Psoas muscle (tissue), 8 donors: ENCODE results near the gene OLA1. TPM values are rescaled to one million over a fixed set of nuclear protein-coding genes. Genes with fewer than 3 reads are reported as not detected.
A peak's percentile ranks its signal among the peaks of the same experiment; 100 is the strongest.

ENCODE experiments used
- ATAC-seq, 4 donors: fragments of 200-7000 bp; cut with Tn5 transposase; one replicate each; pipeline ENCODE4 v1.9.1; 2020; ENCODE audit warnings: moderate library complexity in 3 of 4, mild to moderate bottlenecking in 2 of 4
- DNase-seq, 2 donors: peaks; one replicate each; pipeline ENCODE4 v3.0.0-alpha.2; 2020
- H3K27ac ChIP-seq: fragments of 200-600 bp; one replicate; pipeline ENCODE4 v1.8.0; 2022
- H3K27me3 ChIP-seq, 3 donors: fragments of 200-600 bp in 1 of 3; one replicate each; pipeline versions ENCODE4 v1.6.1 to v1.8.0; 2013 to 2022; ENCODE audit warnings: low read length in 2 of 3, mild to moderate bottlenecking in 2 of 3, moderate library complexity in 1 of 3; ENCODE audit not compliant: insufficient read depth in 3 of 3
- H3K36me3 ChIP-seq, 2 donors: fragments of 200-600 bp in 1 of 2; one replicate each; pipeline versions ENCODE4 v1.6.1 to v1.8.0; 2013 to 2022; ENCODE audit warnings: low read depth in 1 of 2, mild to moderate bottlenecking in 1 of 2, moderate library complexity in 1 of 2; ENCODE audit not compliant: insufficient read depth in 1 of 2
- H3K4me1 ChIP-seq: fragments of 200-600 bp; one replicate; pipeline ENCODE4 v1.8.0; 2022
- H3K4me3 ChIP-seq: fragments of 200-600 bp; one replicate; pipeline ENCODE4 v1.8.0; 2022; ENCODE audit warnings: mild to moderate bottlenecking
- H3K9me3 ChIP-seq: fragments of 200-600 bp; one replicate; pipeline ENCODE4 v1.8.0; 2022
- WGBS, 3 donors: extraction: QIAGEN DNeasy Blood & Tissue Kit; methylation state at CpG; one replicate each; pipeline versions ENCODE4 v1.1.6 to v1.1.7; 2013; 5-methylcytosine and 5-hydroxymethylcytosine counted together
- intact Hi-C, 2 donors: fragments of 100-400 bp; cut with DNase I; formaldehyde crosslinking; loops; one replicate each; pipeline versions ENCODE4 v1.11.0 to v1.14.2; 2022
- polyA plus RNA-seq, 3 donors: library from polyadenylated mRNA; stranded (reverse); fragments of 200-250 nt; gene quantifications; one replicate each; pipeline ENCODE4 v1.2.3, GENCODE V29; 2013
- total RNA-seq, 4 donors: library from RNA; stranded (reverse); fragmentation: NEBNext Ultra II Directional in 2 of 4; extraction: Animal tissue kit (Norgen Biotek cat#: 25700) in 2 of 4; gene quantifications; one replicate each; pipeline versions ENCODE4 v1.2.1 to v1.2.4, GENCODE V29; 2021 to 2023
- TF ChIP-seq, protein P1 (sequence below): fragments of 200-600 bp; IDR thresholded peaks from one replicate; pipeline ENCODE4 v1.8.0; 2022; ENCODE audit warnings: antibody characterized with exemption
- donor health status: healthy with polysubstance abuse.
- donor health status: DM: no; HTN: no; CAD: no; lungs with moderate emphysema.
- donor health status: Bipolar disorder and iron deficiency.
- donor health status: healthy.
- donor health status: DM: yes; HTN: yes; CAD: no.
- donor health status: DM: no; HTN: no; CAD: no.
- donor health status: DM: no; HTN: no; CAD: no.
- donor health status: DM: yes; HTN: yes; CAD: no.

The OLA1 gene
- total and polyA plus RNA-seq, 7 donors, result 86.8 to 125 (median 112) TPM

- Histone ChIP-seq H3K27me3 (no peaks in the 10 kb centered on the region), H3K36me3 (no peaks in the 10 kb centered on the region), H3K27ac (no peak overlapping the region), H3K4me1 (no peaks in the 10 kb centered on the region), H3K9me3 (no peaks in the 10 kb centered on the region), H3K4me3 (no peak overlapping the region)
- 62 to 94% (median 93%) methylated on average over 4 of the region's 4 CpGs for WGBS, 3 donors
- ATAC-seq (no peak), DNase-seq (no peak)
- intact Hi-C loops, result no loop called here
- TF ChIP-seq, protein P1, sequence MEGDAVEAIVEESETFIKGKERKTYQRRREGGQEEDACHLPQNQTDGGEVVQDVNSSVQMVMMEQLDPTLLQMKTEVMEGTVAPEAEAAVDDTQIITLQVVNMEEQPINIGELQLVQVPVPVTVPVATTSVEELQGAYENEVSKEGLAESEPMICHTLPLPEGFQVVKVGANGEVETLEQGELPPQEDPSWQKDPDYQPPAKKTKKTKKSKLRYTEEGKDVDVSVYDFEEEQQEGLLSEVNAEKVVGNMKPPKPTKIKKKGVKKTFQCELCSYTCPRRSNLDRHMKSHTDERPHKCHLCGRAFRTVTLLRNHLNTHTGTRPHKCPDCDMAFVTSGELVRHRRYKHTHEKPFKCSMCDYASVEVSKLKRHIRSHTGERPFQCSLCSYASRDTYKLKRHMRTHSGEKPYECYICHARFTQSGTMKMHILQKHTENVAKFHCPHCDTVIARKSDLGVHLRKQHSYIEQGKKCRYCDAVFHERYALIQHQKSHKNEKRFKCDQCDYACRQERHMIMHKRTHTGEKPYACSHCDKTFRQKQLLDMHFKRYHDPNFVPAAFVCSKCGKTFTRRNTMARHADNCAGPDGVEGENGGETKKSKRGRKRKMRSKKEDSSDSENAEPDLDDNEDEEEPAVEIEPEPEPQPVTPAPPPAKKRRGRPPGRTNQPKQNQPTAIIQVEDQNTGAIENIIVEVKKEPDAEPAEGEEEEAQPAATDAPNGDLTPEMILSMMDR, result no peak
Measured at GRCh38 chr2:174208026-174208425, 40.3 kb downstream of the OLA1 start.

- Histone ChIP-seq H3K4me1 (no peaks in the 10 kb centered on the region), H3K9me3 (no peaks in the 10 kb centered on the region), H3K27me3 (no peaks in the 10 kb centered on the region), H3K36me3 (no peaks in the 10 kb centered on the region), H3K27ac (no peak overlapping the region), H3K4me3 (no peak overlapping the region)
- intact Hi-C loops, result no loop called here
- 94 to 100% (median 96%) methylated on average over 2 of the region's 2 CpGs for WGBS, 3 donors
- DNase-seq, result no peak
- no peak for ATAC-seq
- TF ChIP-seq, protein P1, result no peak
Measured at GRCh38 chr2:174205562-174205961, 42.8 kb downstream of the OLA1 start.

DNA sequence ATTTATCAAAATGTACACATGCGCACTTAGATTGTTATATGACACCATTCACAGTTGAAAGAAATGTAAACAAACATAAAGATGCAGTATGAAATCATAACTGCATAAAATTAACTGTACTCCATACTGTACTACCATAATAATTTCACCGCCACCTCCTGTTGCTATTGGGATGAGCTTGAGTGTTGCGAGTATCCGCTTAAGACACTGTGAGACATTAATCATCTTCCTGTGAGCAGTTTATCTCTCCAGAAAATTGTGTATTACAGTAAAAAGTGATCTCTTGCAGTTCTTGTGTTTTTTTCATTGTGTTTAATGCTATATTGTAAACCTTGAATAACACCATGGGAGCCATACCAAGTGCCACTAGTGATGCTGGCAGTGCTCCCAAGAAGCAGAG lies 46.1 kb downstream of the OLA1 start:
- DNase-seq (no peak), ATAC-seq (no peak)
- Histone ChIP-seq H3K9me3 (no peaks in the 10 kb centered on the region), H3K36me3 (no peaks in the 10 kb centered on the region), H3K4me3 (no peak overlapping the region), H3K4me1 (peaks cover 10% of the 10 kb centered on the region), H3K27ac (no peak overlapping the region), H3K27me3 (no peaks in the 10 kb centered on the region)
- intact Hi-C loops, result no loop called here
- TF ChIP-seq, protein P1, result no peak
- WGBS, 3 donors, result 97 to 99% (median 98%) methylated on average over 4 of the region's 4 CpGs

DNA sequence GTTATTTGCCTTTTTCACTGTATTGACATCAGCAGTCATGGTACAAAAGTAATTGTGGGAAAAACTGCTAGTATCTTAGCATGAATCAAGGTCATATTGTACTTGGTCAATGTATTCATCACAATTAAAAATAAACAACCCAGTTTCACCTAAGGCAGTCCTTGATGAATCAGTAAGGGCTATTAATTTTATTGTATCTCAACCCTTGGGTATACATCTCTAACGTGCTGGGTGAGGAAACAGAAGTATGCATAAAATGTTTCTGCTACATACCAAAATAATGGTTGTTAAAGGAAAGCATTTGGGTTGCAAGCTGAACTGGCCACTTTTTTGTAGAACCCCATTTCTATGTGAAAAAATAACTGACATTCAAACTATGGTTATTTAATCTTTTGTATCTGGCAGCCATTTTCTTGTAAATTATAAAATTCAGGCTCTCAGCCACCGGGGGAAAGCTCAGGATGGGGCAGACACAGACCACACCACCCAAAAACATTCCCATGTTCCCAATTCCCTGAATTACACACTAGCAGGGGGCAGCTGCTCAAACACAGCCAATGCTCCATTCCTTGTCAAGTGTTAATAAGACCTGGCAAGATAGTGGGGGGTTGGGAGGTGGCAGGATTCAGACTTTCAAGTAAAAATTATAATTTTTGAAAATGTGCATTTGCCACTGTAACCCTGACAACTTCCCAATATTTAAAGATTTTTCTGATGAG lies 49.3 kb downstream of the OLA1 start:
- WGBS, 3 donors, result 59 to 75% (median 61%) methylated on average over 2 of the region's 2 CpGs
- DNase-seq (no peak), ATAC-seq (peak in 1 of 4 donors; percentile 58)
- Histone ChIP-seq H3K27me3 (no peaks in the 10 kb centered on the region), H3K4me3 (no peak overlapping the region), H3K27ac (no peak overlapping the region), H3K4me1 (peaks cover 10% of the 10 kb centered on the region), H3K36me3 (no peaks in the 10 kb centered on the region), H3K9me3 (no peaks in the 10 kb centered on the region)
- intact Hi-C loops, result no loop called here
- TF ChIP-seq, protein P1, result no peak

DNA sequence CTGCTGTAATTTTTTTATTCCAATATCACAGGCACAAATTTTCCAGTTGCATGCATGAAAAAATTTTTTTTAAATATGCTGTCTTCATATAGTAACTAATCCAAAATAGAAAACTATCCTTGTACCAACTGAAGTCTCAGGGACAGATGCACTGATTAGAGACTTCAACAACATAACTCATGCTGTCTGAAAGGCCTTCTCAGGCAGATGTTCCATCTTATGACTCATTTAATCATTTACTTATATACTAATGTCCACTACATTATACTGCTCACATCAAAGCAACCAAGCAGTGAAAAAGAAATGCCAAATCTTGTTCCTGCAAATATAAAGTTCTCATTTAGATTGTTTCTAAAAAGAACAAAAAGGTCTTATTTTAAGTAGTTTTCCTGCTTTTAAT lies 53.1 kb downstream of the OLA1 start:
- Histone ChIP-seq H3K27me3 (no peaks in the 10 kb centered on the region), H3K27ac (no peak overlapping the region), H3K4me3 (no peak overlapping the region), H3K4me1 (peaks cover 10% of the 10 kb centered on the region), H3K9me3 (no peaks in the 10 kb centered on the region), H3K36me3 (no peaks in the 10 kb centered on the region)
- ATAC-seq (no peak), DNase-seq (no peak)
- TF ChIP-seq, protein P1, result no peak
- intact Hi-C loops, result no loop called here
